Stomach (tissue), 4 donors: Measurements from ENCODE around the gene AKR1C2.
"Not testable (repeated sequence)": the region's sequence is repeated elsewhere in the genome, so short reads cannot be mapped to it uniquely, and the experiment has no call there.

Source experiments
- EP300 ChIP-seq: sonication (generic); formaldehyde crosslinking; IDR thresholded peaks from one replicate; pipeline ENCODE4 v1.6.1; 2017; ENCODE audit warnings: antibody characterized with exemption
- POLR2A ChIP-seq, 4 donors: fragments of 450-650 bp; IDR thresholded peaks; one replicate each; pipeline ENCODE4 v1.6.1; 2016; ENCODE audit warnings: antibody characterized with exemption in 4 of 4, control low read depth in 2 of 4, mild to moderate bottlenecking in 1 of 4, moderate library complexity in 1 of 4
- TF ChIP-seq, protein P1 (sequence below), 7 experiments: fragments of 450-650 bp in 4 of 7; fragments of 200-600 bp in 3 of 7; sonication (generic) in 3 of 7; IDR thresholded peaks; one replicate each; pipeline ENCODE4 v1.5.1; 2016 to 2019; ENCODE audit warnings: antibody characterized with exemption in 7 of 7, control low read depth in 2 of 7, mild to moderate bottlenecking in 1 of 7

- not testable (repeated sequence) for TF ChIP-seq EP300; POLR2A (IDR thresholded peaks at IDR 0.05)
- TF ChIP-seq, protein P1, sequence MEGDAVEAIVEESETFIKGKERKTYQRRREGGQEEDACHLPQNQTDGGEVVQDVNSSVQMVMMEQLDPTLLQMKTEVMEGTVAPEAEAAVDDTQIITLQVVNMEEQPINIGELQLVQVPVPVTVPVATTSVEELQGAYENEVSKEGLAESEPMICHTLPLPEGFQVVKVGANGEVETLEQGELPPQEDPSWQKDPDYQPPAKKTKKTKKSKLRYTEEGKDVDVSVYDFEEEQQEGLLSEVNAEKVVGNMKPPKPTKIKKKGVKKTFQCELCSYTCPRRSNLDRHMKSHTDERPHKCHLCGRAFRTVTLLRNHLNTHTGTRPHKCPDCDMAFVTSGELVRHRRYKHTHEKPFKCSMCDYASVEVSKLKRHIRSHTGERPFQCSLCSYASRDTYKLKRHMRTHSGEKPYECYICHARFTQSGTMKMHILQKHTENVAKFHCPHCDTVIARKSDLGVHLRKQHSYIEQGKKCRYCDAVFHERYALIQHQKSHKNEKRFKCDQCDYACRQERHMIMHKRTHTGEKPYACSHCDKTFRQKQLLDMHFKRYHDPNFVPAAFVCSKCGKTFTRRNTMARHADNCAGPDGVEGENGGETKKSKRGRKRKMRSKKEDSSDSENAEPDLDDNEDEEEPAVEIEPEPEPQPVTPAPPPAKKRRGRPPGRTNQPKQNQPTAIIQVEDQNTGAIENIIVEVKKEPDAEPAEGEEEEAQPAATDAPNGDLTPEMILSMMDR (IDR thresholded peaks at IDR 0.05) = not testable (repeated sequence)
Observed at GRCh38 chr10:4951512-4952162, 52.0 kb downstream of the AKR1C2 start.
